GM18951 (cell line): Measurements from ENCODE around the gene PCNA.
"Not testable (repeated sequence)": the region's sequence is repeated elsewhere in the genome, so short reads cannot be mapped to it uniquely, and the experiment has no call there.

ENCODE experiments used
- POLR2A ChIP-seq: IDR thresholded peaks from 4 replicates; pipeline ENCODE4 v1.6.1; 2011; ENCODE audit warnings: mild to moderate bottlenecking; ENCODE audit not compliant: insufficient read length, insufficient read depth; ENCODE audit errors: extremely low read depth
- in situ Hi-C: fragments of 300-500 bp; cut with MboI; formaldehyde crosslinking; loops from one replicate; pipeline ENCODE4 v1.12.0; 2022; ENCODE audit warnings: low sequenced_read_pairs, mixed read lengths, inconsistent platforms; ENCODE audit not compliant: unreplicated experiment

Gene PCNA

DNA sequence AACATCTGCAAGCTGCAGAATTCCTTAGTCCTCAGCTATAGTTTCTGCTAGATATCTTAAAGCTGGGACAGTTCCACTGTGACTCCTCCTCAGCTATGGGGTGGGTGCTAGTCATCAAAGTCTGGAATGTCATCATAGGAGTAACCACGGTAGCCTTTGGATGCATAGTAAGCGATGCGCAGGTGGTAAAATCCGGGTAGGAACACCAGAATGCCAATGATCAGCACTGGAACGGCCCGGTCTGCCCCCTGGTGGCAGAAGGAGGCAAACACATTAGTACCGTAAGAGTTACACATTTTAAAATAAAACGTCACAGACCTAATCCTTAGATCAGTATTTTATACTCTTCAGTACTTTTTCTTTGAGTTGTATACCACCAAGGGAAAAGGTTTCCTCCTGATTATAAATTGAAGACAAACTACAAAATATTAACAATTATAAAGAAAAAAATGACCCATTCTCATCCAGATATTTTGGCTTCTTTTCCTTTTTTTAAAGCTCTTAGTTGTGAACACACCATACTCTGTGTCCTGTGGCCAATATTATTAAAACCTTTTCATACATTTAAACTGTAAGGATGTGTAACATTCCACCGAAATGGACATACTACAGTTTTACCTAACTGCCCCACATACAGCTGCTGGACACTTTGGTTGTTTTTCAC lies 18.9 kb downstream of the PCNA start:
- in situ Hi-C loops, result no loop called here

DNA sequence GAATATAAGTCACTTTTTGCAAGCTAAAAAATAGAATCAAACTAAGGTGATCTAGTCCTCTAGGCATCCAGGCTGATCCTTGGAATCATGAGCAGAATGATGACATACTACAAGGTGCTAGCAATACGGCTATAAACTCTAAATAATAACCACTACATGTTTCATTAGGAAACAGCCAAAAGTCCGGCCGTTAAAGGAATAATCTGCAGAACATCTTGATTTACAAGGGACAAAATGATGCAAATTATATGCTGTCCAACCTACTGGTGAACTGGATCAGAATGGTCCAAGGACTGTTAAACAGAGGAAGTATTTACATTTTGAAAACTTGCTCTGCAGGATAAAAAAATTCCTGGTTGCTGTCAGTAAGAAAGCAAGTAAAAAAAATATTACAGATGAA lies 19.8 kb downstream of the PCNA start:
- in situ Hi-C loops, result not testable (repeated sequence)

More for the DNA sequence above, 18.9 kb downstream of the PCNA start:
- no peak for TF ChIP-seq POLR2A

DNA sequence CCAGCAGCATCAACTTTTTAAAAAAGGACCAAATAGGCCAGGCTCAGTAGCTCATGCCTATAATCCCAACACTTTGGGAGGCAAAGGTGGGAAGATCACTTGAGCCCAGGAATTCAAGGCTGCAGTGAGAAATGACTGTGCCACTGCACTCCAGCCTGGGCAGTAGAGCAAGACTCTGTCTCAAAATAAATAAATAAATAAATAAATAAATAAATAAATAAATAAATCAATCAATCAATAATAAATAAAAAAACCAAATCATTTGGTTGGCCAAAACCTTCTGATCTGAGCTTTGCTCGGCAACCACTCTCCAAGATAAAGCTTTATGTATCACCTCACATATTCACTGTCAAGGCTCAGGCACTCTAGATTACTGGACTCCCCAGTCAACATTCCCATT lies 20.7 kb downstream of the PCNA start:
- in situ Hi-C loops, result not testable (repeated sequence)

DNA sequence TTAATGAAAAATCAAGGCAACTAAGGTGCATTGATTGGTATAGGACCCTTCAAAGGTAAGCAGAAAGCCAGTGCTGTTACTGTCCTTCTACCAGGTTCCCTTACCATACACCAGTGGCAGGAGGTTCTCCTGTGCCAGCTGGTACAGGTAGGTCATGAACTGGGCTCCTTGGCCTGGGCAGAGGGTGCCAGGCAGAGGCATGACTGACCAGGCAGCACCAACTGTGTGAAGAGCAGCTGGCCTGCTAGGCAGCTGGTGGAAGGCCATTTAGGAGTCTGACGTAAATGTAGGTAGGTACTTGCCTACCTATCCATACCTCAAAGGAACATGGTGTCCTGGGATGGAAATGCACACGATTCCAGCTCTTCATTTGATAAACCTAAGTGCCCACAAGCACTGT lies 23.3 kb downstream of the PCNA start:
- in situ Hi-C loops, result no loop called here
- no peak for TF ChIP-seq POLR2A

DNA sequence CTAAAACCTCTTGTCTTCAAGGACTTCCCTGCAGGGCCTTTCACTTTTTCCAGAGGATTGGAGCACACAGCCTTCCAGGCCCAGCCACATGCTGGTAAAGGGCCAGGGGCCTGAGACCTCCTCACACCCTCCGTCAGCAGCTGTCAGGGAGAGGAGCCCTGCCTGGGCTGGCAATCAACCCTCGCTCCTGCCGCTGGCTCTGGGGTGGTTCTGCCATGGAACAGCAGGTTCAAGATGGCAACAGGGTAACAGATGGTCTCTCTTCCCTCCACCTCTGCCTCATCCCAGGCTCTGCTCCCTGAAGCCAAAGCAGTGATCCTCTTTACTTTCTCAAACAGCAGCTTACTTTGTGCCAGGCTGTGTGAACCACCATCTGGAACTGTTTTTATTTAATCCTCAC lies 23.8 kb downstream of the PCNA start:
- no peak for TF ChIP-seq POLR2A
- in situ Hi-C loops, result no loop called here

DNA sequence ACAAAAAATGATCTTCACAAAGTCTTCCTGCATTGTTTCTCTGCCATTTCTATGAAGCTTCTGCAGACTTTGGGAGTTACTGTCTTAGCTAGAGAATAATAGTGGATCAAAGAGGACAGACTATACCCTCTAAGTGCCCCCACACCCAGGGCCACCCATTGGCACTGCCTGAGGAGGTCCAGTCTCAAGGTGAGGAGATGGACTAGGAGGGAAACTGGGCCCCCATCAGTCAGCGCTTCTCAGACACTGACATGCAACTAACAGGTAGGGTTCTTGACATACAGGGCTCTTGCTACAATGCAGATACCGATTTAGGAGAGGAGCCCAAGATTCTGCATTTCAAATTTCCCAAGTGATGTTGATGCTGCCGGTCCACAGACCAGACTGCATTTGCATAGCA lies 24.3 kb downstream of the PCNA start:
- no peak for TF ChIP-seq POLR2A

DNA sequence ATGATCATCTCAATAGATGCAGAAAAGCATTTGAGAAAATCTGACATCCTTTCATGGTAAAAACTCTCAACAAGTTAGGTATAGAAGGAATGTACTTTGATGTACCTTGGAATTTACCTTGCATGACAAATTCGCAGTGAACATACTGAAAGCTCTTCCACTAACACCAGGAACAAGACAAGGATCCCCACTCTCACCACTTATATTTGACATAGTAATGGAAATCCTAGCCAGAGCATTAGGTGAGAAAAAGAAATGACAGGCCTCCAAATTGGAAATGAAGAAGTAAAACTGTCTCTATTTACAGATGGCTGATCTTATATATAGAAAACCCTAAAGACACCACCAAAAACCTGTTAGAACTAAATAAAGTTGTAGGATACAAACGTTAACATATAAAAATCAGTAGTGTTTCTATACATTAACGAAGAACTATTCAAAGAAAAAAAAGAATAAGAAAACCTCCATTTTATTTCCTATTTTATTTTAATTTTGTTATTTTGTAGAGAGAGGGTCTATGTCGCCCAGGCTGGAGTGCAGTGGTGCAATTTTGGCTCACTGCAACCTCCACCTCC lies 26.9 kb downstream of the PCNA start:
- in situ Hi-C loops, result no loop called here
- no peak for TF ChIP-seq POLR2A

More for the DNA sequence above, 24.3 kb downstream of the PCNA start:
- in situ Hi-C loops, result no loop called here

DNA sequence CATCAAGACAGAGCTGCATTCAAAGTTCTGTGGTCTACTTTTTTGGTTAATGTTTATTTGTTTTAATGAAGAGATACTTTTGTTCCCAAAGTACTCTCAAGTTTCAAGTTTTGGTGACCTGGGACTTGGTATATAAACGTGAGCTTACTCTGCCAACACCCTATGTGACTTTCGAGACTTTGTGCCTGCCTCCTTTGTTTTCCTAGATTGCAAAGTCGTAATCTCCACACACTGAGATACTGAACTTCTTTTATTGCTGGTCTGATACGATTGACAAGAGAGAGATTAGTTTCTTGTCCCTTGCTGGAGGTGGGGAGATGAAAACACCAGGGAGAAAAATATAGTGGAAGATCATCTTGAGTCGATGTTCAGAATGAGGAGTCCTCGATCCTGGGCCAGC lies 27.9 kb downstream of the PCNA start:
- in situ Hi-C loops, result no loop called here

DNA sequence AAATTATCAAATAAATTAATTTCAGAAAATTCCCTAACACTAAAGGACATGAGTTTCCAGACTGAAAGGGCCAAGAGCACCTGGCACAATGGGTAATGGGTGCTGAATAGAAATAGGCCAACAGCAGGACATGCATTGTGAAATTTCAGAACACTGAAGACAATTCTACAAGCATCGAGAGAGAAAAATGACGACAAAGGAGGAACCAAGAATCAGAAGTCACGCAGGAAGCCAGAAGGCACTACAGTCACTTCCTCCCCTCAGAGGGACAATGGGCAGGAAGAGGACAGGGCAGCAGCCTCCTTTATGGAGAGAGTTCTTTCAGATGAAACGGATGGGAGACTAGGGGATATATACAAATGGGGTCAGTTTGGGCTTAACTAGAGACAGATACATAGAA lies 29.6 kb downstream of the PCNA start:
- no peak for TF ChIP-seq POLR2A
- in situ Hi-C loops, result no loop called here

More for the DNA sequence above, 27.9 kb downstream of the PCNA start:
- no peak for TF ChIP-seq POLR2A

DNA sequence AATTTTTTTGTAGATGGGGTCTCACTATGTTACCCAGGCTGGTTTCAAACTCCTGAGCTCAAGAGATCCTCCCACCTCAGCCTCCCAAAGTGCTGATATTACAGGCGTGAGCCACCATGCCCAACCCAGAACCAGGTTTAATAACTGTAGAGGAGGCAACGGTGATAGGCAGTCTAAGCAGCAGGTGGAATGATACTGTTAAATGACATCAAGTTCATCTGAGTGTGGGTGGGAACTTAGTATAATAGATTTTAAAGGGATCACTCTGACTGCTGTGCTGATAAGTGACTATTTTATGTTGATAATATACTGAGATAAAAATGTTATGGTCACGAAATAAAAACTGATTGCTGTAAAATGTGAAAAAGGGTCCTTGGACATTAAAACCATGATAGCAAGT lies 31.1 kb downstream of the PCNA start:
- in situ Hi-C loops, result no loop called here

DNA sequence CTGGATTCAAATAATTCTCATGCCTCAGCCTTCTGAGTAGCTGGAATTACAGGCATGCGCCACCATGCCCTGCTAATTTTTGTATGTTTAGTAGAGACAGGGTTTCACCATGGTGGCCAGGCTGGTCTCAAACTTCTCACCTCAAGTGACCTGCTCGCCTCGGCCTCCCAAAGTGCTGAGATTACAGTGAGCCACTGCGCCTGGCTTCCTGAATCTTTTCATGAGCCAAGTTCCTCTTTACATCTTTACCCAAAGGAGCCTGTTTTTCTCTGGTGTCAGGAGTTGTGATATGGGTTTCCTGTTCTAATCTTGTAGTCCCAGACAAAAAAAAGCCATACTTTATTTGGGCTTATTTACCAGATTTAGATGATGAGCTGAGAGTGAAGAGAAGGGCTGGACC lies 34.4 kb downstream of the PCNA start:
- in situ Hi-C loops, result no loop called here
- no peak for TF ChIP-seq POLR2A

More for the DNA sequence above, 31.1 kb downstream of the PCNA start:
- TF ChIP-seq POLR2A, result no peak

DNA sequence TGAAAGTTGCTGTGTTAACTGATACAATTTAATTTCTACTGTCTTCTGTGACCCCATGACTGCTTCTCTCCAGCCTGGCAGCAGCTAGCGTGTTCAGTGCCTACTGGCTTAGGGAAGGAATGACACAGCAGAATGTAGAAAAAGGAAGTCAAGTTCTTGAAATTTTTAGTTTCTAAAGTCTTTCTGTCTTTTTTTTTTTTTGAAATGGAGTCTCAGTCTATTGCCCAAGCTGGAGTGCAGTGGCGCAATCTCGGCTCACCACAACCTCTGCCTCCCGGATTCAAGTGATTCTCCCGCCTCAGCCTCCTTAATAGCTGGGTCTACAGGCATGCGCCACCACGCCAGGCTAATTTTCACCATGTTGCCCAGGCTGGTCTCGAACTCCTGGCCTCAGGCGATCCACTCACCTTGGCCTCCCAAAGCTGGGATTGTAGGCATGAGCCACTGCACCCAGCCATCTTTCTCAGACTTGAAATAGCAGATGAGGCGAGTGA lies 39.3 kb downstream of the PCNA start:
- in situ Hi-C loops, result no loop called here
- no peak for TF ChIP-seq POLR2A

DNA sequence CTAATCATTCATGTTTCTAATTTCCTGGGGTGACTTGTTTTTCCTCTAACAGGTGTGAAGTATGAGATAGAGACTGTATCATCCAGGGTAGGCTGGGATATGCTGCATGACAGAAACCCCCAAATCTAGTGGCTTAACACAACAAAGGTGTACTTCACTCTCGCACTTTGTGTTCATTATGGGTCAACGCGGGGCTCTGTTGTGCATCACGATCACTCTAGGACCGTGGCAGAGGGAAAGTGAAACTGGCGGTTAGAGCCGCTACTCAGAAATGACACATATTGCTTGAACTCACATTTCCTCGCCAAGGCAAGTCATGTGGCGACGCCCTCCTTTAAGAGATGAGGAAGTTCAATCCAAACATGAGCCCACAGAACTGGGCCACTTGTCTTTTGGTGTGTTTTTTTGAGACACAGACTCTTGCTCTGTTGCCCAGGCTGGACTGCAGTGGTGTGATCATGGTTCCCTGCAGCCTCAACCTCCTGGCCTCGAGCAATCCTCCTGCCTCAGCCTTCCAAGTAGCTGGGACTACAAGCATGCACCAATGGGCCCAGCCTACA lies 41.3 kb downstream of the PCNA start:
- in situ Hi-C loops, result no loop called here
- TF ChIP-seq POLR2A, result no peak

DNA sequence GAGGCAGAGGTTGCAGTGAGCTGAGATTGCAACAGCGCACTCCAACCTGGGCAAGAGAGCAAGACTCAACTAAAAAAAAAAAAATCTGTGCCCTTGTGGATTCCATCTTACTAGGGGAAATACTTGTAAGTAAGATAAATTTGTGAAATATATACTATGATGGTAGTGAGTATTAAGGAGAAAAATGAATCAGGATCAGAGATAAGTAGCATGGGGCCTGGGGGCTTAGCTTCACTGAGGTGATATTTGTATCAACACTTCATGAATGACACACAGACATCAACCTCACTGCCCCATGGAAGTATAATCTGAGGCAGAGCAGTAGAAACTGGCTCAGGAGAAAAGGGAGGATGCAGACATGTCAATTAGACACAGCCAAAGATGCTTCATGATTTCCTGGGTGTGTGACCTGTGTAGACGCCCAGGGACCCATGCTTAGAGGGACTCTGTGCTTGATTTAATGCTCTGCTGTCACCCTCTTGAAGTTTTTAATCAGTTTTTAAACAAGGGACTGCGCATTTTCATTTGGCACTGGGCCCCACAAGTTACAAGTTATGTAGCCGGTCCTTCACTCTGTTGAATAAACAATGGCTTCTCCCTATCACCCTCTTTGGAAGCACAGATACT lies 41.9 kb downstream of the PCNA start:
- in situ Hi-C loops, result no loop called here
- no peak for TF ChIP-seq POLR2A

DNA sequence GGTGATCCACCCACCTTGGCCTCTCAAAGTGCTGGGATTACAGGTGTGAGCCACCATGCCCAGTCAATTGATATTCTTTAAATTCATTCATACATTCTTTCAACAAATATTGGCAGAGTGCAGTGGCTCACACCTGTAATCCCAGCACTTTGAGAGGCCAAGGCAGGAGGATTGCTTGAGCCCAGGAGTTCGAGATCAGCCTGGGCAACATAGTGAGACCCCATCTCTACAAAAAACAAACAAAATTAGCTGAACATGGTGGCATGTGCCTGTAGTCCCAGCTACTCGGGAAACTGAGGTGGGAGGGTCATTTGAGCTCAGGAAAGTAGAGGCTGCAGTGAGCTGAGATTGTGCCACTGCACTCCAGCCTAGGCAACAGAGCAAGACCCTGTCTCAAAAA lies 42.8 kb downstream of the PCNA start:
- in situ Hi-C loops, result not testable (repeated sequence)
